Right atrium auricular region (tissue), 2 donors: ENCODE data around the gene DLGAP4. TPM values are rescaled to one million over a fixed set of nuclear protein-coding genes. Genes with fewer than 3 reads are reported as not detected.

ENCODE experiments used
- DNase-seq: peaks from one replicate; pipeline ENCODE4 v3.0.0-alpha.2; 2019; ENCODE audit warnings: low spot score
- H3K27ac ChIP-seq, 2 donors: fragments of 200-600 bp; sonication (generic); 1 replicate in 1 of 2; 2 replicates in 1 of 2; pipeline ENCODE4 v1.5.1; 2016 to 2019
- H3K27me3 ChIP-seq, 2 donors: fragments of 200-600 bp; sonication (generic); one replicate each; pipeline versions ENCODE4 v1.5.1 to v1.6.0; 2017 to 2019
- H3K36me3 ChIP-seq: fragments of 200-600 bp; sonication (generic); one replicate; pipeline ENCODE4 v1.5.1; 2016
- H3K4me1 ChIP-seq, 2 donors: fragments of 200-600 bp; sonication (generic); one replicate each; pipeline versions ENCODE4 v1.5.1 to v1.6.0; 2017 to 2019
- H3K4me3 ChIP-seq, 2 donors: fragments of 200-600 bp; sonication (generic); 1 replicate in 1 of 2; 2 replicates in 1 of 2; pipeline ENCODE4 v1.5.1; 2017 to 2019; ENCODE audit warnings: mild to moderate bottlenecking in 1 of 2, moderate library complexity in 1 of 2
- H3K9me3 ChIP-seq, 2 donors: fragments of 200-600 bp; sonication (generic); one replicate each; pipeline ENCODE4 v1.5.1; 2019
- CTCF ChIP-seq, 2 donors: fragments of 200-600 bp; sonication (generic); IDR thresholded peaks; one replicate each; pipeline ENCODE4 v1.5.1; 2019; ENCODE audit warnings: antibody characterized with exemption in 2 of 2
- total RNA-seq, 2 donors: library from RNA; depleted of rRNA; stranded (reverse); fragments of >200 nt; gene quantifications; one replicate each; pipeline ENCODE4 v1.1.0, GENCODE V29; 2016

DLGAP4 gene
- total RNA-seq, 2 donors from 2014 or later: 30.0 to 50.2 TPM

DNA sequence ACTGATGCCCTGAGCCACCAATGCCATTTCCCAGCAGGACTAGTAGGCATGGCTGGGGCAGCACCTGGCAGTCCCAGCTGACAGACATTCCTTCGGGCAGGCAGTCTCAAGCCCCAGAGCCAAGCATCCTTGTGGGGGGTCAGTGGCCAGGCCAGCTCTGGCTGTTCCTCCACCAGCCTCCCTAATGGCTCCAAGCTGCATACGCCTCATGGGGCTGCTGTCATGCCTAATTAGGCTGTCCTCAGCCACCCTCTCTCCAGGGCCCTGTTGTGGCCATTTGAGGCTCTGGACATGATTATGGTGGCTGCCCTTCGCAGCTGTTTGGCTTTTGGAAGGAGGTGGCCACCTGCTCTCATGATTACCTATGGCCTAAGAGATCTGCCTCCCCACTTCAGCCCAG, 79.4 kb downstream of the DLGAP4 start:
- Histone ChIP-seq H3K36me3 (no peaks in the 10 kb centered on the region), H3K9me3 (peaks cover 0 to 10% of the 10 kb centered on the region in 2 donors), H3K27me3 (no peaks in the 10 kb centered on the region), H3K27ac (no peak overlapping the region), H3K4me1 (no peaks in the 10 kb centered on the region), H3K4me3 (no peak overlapping the region)
- no peak for TF ChIP-seq CTCF (IDR thresholded peaks at IDR 0.05)
- DNase-seq: no peak

GRCh38 chr20:36386236-36386635, 80.1 kb downstream of the DLGAP4 start:
- Histone ChIP-seq H3K27ac (no peak overlapping the region), H3K27me3 (no peaks in the 10 kb centered on the region), H3K4me1 (no peaks in the 10 kb centered on the region), H3K9me3 (peaks cover 0 to 3% of the 10 kb centered on the region in 2 donors), H3K36me3 (no peaks in the 10 kb centered on the region), H3K4me3 (no peak overlapping the region)
- no peak for DNase-seq
- no peak for TF ChIP-seq CTCF (IDR thresholded peaks at IDR 0.05)

GRCh38 chr20:36390269-36390668, 84.1 kb downstream of the DLGAP4 start:
- Histone ChIP-seq H3K4me3 (no peak overlapping the region), H3K27ac (no peak overlapping the region), H3K27me3 (no peaks in the 10 kb centered on the region), H3K4me1 (no peaks in the 10 kb centered on the region), H3K36me3 (no peaks in the 10 kb centered on the region), H3K9me3 (no peaks in the 10 kb centered on the region)
- DNase-seq: no peak
- TF ChIP-seq CTCF (IDR thresholded peaks at IDR 0.05): no peak

GRCh38 chr20:36390719-36391415, 84.7 kb downstream of the DLGAP4 start:
- no peak overlapping the region for H3K27ac ChIP-seq
- H3K27me3 ChIP-seq: no peaks in the 10 kb centered on the region
- H3K4me3 ChIP-seq: no peak overlapping the region
- no peak for TF ChIP-seq CTCF (IDR thresholded peaks at IDR 0.05)
- DNase-seq: no peak
- no peaks in the 10 kb centered on the region for H3K36me3 ChIP-seq
- H3K4me1 ChIP-seq: no peaks in the 10 kb centered on the region
- H3K9me3 ChIP-seq: no peaks in the 10 kb centered on the region

- Histone ChIP-seq H3K27ac (no peak overlapping the region), H3K4me3 (no peak overlapping the region), H3K9me3 (no peaks in the 10 kb centered on the region), H3K27me3 (no peaks in the 10 kb centered on the region), H3K4me1 (no peaks in the 10 kb centered on the region), H3K36me3 (no peaks in the 10 kb centered on the region)
- DNase-seq: no peak
- TF ChIP-seq CTCF (IDR thresholded peaks at IDR 0.05): no peak
Measured at GRCh38 chr20:36391456-36391855, 85.3 kb downstream of the DLGAP4 start.

GRCh38 chr20:36391955-36392354, 85.8 kb downstream of the DLGAP4 start:
- no peak overlapping the region for H3K27ac ChIP-seq
- H3K27me3 ChIP-seq: no peaks in the 10 kb centered on the region
- no peak for TF ChIP-seq CTCF (IDR thresholded peaks at IDR 0.05)
- no peak for DNase-seq
- H3K9me3 ChIP-seq: no peaks in the 10 kb centered on the region
- H3K36me3 ChIP-seq: no peaks in the 10 kb centered on the region
- no peak overlapping the region for H3K4me3 ChIP-seq
- H3K4me1 ChIP-seq: no peaks in the 10 kb centered on the region
